Adrenal gland (tissue), 12 donors: ENCODE results near the gene TRAF3IP3. TPM values are rescaled to one million over a fixed set of nuclear protein-coding genes. Genes with fewer than 3 reads are reported as not detected.

ENCODE experiments used
- DNase-seq, 7 donors: peaks; one replicate each; pipeline ENCODE4 v3.0.0-alpha.2; 2019 to 2020
- H3K27ac ChIP-seq, 5 donors: fragments of 200-600 bp; sonication (generic) in 4 of 5; 1 replicate in 3 of 5; 2 replicates in 2 of 5; pipeline versions ENCODE4 v1.5.1 to v1.8.0; 2016 to 2020; ENCODE audit warnings: mild to moderate bottlenecking in 1 of 5
- H3K27me3 ChIP-seq: fragments of 200-600 bp; 2 replicates; pipeline ENCODE4 v1.8.0; 2021
- H3K36me3 ChIP-seq, 2 donors: fragments of 200-600 bp; replicated peaks in 1 of 2; 1 replicate in 1 of 2; 2 replicates in 1 of 2; pipeline versions ENCODE4 v1.5.1 to v1.8.0; 2018 to 2022
- H3K4me1 ChIP-seq, 2 donors: fragments of 200-600 bp; replicated peaks in 1 of 2; 1 replicate in 1 of 2; 2 replicates in 1 of 2; pipeline versions ENCODE4 v1.5.1 to v1.8.0; 2018 to 2021
- H3K4me3 ChIP-seq, 4 donors: fragments of 200-600 bp; sonication (generic) in 3 of 4; one replicate each; pipeline ENCODE4 v1.5.1; 2016 to 2018
- H3K9me3 ChIP-seq, 3 donors: fragments of 200-600 bp; sonication (generic) in 1 of 3; replicated peaks in 1 of 3; 1 replicate in 2 of 3; 2 replicates in 1 of 3; pipeline versions ENCODE4 v1.5.1 to v1.8.0; 2016 to 2021
- CTCF ChIP-seq, 6 experiments: fragments of 450-650 bp in 4 of 6; fragments of 200-600 bp in 2 of 6; sonication (generic) in 1 of 6; IDR thresholded peaks; 1 replicate in 5 of 6; 2 replicates in 1 of 6; pipeline versions ENCODE4 v1.5.1 to v1.8.0; 2016 to 2021; ENCODE audit warnings: antibody characterized with exemption in 6 of 6, mild to moderate bottlenecking in 2 of 6, moderate library complexity in 1 of 6
- POLR2A ChIP-seq, 2 donors: fragments of 450-650 bp; IDR thresholded peaks; one replicate each; pipeline ENCODE4 v1.6.1; 2017; ENCODE audit warnings: antibody characterized with exemption in 2 of 2, mild to moderate bottlenecking in 2 of 2, moderate library complexity in 1 of 2
- WGBS, 4 donors: extraction: QIAGEN DNeasy Blood & Tissue Kit in 2 of 4; methylation state at CpG; one replicate each; pipeline versions ENCODE4 v1.1.5 to v1.1.7; 2013 to 2017; 5-methylcytosine and 5-hydroxymethylcytosine counted together
- intact Hi-C, 2 donors: fragments of 100-400 bp; cut with DNase I; formaldehyde crosslinking; loops; one replicate each; pipeline versions ENCODE4 v1.14.1 to v1.15.0; 2022 to 2023
- polyA plus RNA-seq, 3 donors: library from polyadenylated mRNA; stranded (reverse); fragments of 200-250 nt in 2 of 3; fragments of 350-450 nt in 1 of 3; fragmentation: Illumina TruSeq in 1 of 3; extraction: RNeasy Lipid Tissue Mini Kit (QIAGEN cat#74804) in 1 of 3; gene quantifications; one replicate each; pipeline ENCODE4 v1.2.3, GENCODE V29; 2013 to 2014
- total RNA-seq, 9 donors: library from RNA; depleted of rRNA in 4 of 9; stranded (reverse); fragments of >200 nt in 4 of 9; fragments of 120-200 nt in 1 of 9; fragmentation: NEBNext Ultra II Directional in 1 of 9; extraction: Animal tissue kit (Norgen Biotek cat#: 25700) in 1 of 9; gene quantifications; one replicate each; pipeline versions ENCODE4 v1.1.0 to v1.2.4, GENCODE V29; 2013 to 2023
- donor health status: healthy with polysubstance abuse.
- donor health status: Bipolar disorder and iron deficiency.
- donor health status: DM: yes; HTN: yes; CAD: no.
- donor health status: DM: no; HTN: no; CAD: no.
- donor health status: DM: no; HTN: no; CAD: no.
- donor health status: DM: yes; HTN: yes; CAD: no.

Gene TRAF3IP3
- total and polyA plus RNA-seq, 12 donors: 0.88 to 9.8 (median 2.0) TPM

GRCh38 chr1:209770636-209771415 is 15.0 kb downstream of the TRAF3IP3 start:
- H3K9me3 ChIP-seq: no peaks in the 10 kb centered on the region
- no peak overlapping the region for H3K27ac ChIP-seq
- H3K4me3 ChIP-seq: no peak overlapping the region
- H3K36me3 ChIP-seq: no peaks in the 10 kb centered on the region
- no peaks in the 10 kb centered on the region for H3K27me3 ChIP-seq
- DNase-seq: no peak
- intact Hi-C loops: no loop called here
- 87 to 93% (median 91%) methylated on average over 17 of the region's 17 CpGs for WGBS, 4 donors
- TF ChIP-seq CTCF (IDR thresholded peaks at IDR 0.05): no peak
- peaks cover 0 to 12% of the 10 kb centered on the region in 2 donors for H3K4me1 ChIP-seq

GRCh38 chr1:209772126-209772525 is 16.3 kb downstream of the TRAF3IP3 start:
- intact Hi-C loops: no loop called here
- Histone ChIP-seq H3K27ac (no peak overlapping the region), H3K27me3 (no peaks in the 10 kb centered on the region), H3K4me1 (peaks cover 0 to 12% of the 10 kb centered on the region in 2 donors), H3K9me3 (no peaks in the 10 kb centered on the region), H3K4me3 (no peak overlapping the region), H3K36me3 (no peaks in the 10 kb centered on the region)
- DNase-seq: no peak
- TF ChIP-seq CTCF (IDR thresholded peaks at IDR 0.05) (no peak), POLR2A (IDR thresholded peaks at IDR 0.05) (no peak)
- WGBS, 4 donors: 41 to 62% (median 53%) methylated on average over 6 of the region's 6 CpGs

- 81 to 91% (median 85%) methylated on average over 1 of the region's 1 CpG for WGBS, 4 donors
- no peak for DNase-seq
These were observed 18.7 kb downstream of the TRAF3IP3 start for GRCh38 chr1:209774592-209774991.

GRCh38 chr1:209775678-209776077 is 19.8 kb downstream of the TRAF3IP3 start:
- 71 to 85% (median 77%) methylated on average over 2 of the region's 2 CpGs for WGBS, 4 donors
- intact Hi-C loops: no loop called here

More at GRCh38 chr1:209774592-209774991, 18.7 kb downstream of the TRAF3IP3 start:
- Histone ChIP-seq H3K27ac (no peak overlapping the region), H3K4me1 (peaks cover 0 to under 1% of the 10 kb centered on the region in 2 donors), H3K36me3 (no peaks in the 10 kb centered on the region), H3K27me3 (no peaks in the 10 kb centered on the region), H3K4me3 (no peak overlapping the region), H3K9me3 (no peaks in the 10 kb centered on the region)
- intact Hi-C loops: no loop called here
- TF ChIP-seq CTCF (IDR thresholded peaks at IDR 0.05): no peak
- no peak for TF ChIP-seq POLR2A (IDR thresholded peaks at IDR 0.05)

GRCh38 chr1:209777587-209777986 is 21.7 kb downstream of the TRAF3IP3 start:
- Histone ChIP-seq H3K36me3 (no peaks in the 10 kb centered on the region), H3K4me3 (no peak overlapping the region), H3K27me3 (no peaks in the 10 kb centered on the region), H3K4me1 (no peaks in the 10 kb centered on the region), H3K9me3 (no peaks in the 10 kb centered on the region), H3K27ac (no peak overlapping the region)
- no peak for DNase-seq
- TF ChIP-seq POLR2A (IDR thresholded peaks at IDR 0.05): no peak
- no peak for TF ChIP-seq CTCF (IDR thresholded peaks at IDR 0.05)
- 64 to 85% (median 76%) methylated on average over 2 of the region's 2 CpGs for WGBS, 4 donors
- intact Hi-C loops: no loop called here

More at GRCh38 chr1:209775678-209776077, 19.8 kb downstream of the TRAF3IP3 start:
- Histone ChIP-seq H3K36me3 (no peaks in the 10 kb centered on the region), H3K9me3 (no peaks in the 10 kb centered on the region), H3K27ac (no peak overlapping the region), H3K27me3 (no peaks in the 10 kb centered on the region), H3K4me3 (no peak overlapping the region), H3K4me1 (no peaks in the 10 kb centered on the region)
- DNase-seq: no peak
- no peak for TF ChIP-seq POLR2A (IDR thresholded peaks at IDR 0.05)
